Measurements from ENCODE around the gene NLGN3.

Gene NLGN3

DNA sequence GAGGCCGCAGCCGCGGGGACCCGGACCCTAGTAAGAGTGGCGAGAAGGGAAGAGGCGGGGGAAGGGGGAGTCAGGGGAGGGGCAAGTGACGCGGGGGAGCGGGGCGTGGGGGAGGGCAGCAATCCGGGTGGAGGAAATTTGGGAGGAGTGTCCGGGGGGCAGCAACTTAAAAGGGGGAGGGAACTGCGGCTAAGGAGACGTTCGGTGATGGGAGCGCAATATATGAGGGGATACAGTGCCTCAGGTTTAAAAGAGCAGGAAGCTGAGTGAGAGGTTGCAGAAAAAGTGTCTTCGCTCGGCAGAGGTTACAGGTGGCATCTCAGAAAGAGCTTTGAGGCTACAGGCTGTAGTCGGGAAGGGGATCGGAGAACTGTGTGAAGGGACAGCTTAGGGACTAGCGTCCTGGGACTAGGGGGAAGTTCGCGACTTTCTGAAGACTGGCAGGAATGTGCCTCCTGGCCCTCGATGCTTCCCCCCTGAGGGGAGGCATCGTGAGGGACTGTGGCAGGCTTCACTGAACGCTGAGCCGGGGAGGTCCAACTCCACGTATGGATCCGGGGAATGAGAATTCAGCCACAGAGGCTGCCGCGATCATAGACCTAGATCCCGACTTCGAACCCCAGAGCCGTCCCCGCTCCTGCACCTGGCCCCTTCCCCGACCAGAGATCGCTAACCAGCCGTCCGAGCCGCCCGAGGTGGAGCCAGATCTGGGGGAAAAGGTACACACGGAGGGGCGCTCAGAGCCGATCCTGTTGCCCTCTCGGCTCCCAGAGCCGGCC, 48.5 kb upstream of the NLGN3 start:
- Histone ChIP-seq H3K27me3 (replicated peaks; ENCODE audit: insufficient read depth, low read length) (no peaks in the 10 kb centered on the region), H3K9ac (ENCODE audit: low read length) (peak overlapping the region; percentile 47; the same call in 1 of the 2 replicates), H3K4me1 (ENCODE audit: low read length) (no peaks in the 10 kb centered on the region), H3K9me3 (replicated peaks; ENCODE audit: insufficient read depth, low read length) (no peaks in the 10 kb centered on the region), H3K79me2 (ENCODE audit: low read length) (no peaks in the 10 kb centered on the region), H3K9me2 (replicated peaks; ENCODE audit: insufficient read depth, low read length) (no peaks in the 10 kb centered on the region), H3K27ac (ENCODE audit: low read length) (no peak overlapping the region), H3K36me3 (replicated peaks; ENCODE audit: insufficient read depth, low read length) (no peaks in the 10 kb centered on the region), H4K20me1 (ENCODE audit: insufficient read depth, low read length) (no peaks in the 10 kb centered on the region), H2AFZ (ENCODE audit: low read length) (peak overlapping the region; percentile 69), H3K4me2 (ENCODE audit: low read depth, low read length) (peak overlapping the region; percentile 89), H3K4me3 (ENCODE audit: low read length) (peak overlapping the region; percentile 82), H3F3A (ENCODE audit: insufficient read depth, low read length) (no peaks in the 10 kb centered on the region)
- TF ChIP-seq EZH2 (optimal IDR thresholded peaks at IDR 0.05; ENCODE audit: low read depth, low read length) (no peak), EZH2phosphoT487 (IDR thresholded peaks at IDR 0.05; ENCODE audit: low read length) (no peak)
- TF ChIP-seq, protein P1, sequence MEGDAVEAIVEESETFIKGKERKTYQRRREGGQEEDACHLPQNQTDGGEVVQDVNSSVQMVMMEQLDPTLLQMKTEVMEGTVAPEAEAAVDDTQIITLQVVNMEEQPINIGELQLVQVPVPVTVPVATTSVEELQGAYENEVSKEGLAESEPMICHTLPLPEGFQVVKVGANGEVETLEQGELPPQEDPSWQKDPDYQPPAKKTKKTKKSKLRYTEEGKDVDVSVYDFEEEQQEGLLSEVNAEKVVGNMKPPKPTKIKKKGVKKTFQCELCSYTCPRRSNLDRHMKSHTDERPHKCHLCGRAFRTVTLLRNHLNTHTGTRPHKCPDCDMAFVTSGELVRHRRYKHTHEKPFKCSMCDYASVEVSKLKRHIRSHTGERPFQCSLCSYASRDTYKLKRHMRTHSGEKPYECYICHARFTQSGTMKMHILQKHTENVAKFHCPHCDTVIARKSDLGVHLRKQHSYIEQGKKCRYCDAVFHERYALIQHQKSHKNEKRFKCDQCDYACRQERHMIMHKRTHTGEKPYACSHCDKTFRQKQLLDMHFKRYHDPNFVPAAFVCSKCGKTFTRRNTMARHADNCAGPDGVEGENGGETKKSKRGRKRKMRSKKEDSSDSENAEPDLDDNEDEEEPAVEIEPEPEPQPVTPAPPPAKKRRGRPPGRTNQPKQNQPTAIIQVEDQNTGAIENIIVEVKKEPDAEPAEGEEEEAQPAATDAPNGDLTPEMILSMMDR (IDR thresholded peaks at IDR 0.05; ENCODE audit: low read length) = no peak
- DNase-seq = no peak

DNA sequence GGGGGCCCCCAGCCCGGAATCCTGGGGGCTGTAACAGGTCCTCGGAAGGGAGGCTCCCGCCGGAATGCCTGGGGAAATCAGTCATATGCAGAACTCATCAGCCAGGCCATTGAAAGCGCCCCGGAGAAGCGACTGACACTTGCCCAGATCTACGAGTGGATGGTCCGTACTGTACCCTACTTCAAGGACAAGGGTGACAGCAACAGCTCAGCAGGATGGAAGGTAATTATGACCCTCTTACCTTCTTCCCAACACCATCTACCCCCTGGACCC, 47.9 kb upstream of the NLGN3 start:
- Histone ChIP-seq H3K4me3 (ENCODE audit: low read length) (peak overlapping the region; percentile 82), H2AFZ (ENCODE audit: low read length) (peak overlapping the region; percentile 69; the same call in 1 of the 2 replicates), H3K4me2 (ENCODE audit: low read depth, low read length) (peak overlapping the region; percentile 89), H3K36me3 (replicated peaks; ENCODE audit: insufficient read depth, low read length) (no peaks in the 10 kb centered on the region), H4K20me1 (ENCODE audit: insufficient read depth, low read length) (no peaks in the 10 kb centered on the region), H3K9me3 (replicated peaks; ENCODE audit: insufficient read depth, low read length) (no peaks in the 10 kb centered on the region), H3K4me1 (ENCODE audit: low read length) (no peaks in the 10 kb centered on the region), H3K79me2 (ENCODE audit: low read length) (no peaks in the 10 kb centered on the region), H3K27ac (ENCODE audit: low read length) (no peak overlapping the region), H3K27me3 (replicated peaks; ENCODE audit: insufficient read depth, low read length) (no peaks in the 10 kb centered on the region), H3K9me2 (replicated peaks; ENCODE audit: insufficient read depth, low read length) (no peaks in the 10 kb centered on the region), H3K9ac (ENCODE audit: low read length) (peak overlapping the region; percentile 47; the same call in 1 of the 2 replicates), H3F3A (ENCODE audit: insufficient read depth, low read length) (no peaks in the 10 kb centered on the region)
- DNase-seq = no peak
- TF ChIP-seq, protein P1 (IDR thresholded peaks at IDR 0.05; ENCODE audit: low read length) = no peak
- TF ChIP-seq EZH2 (optimal IDR thresholded peaks at IDR 0.05; ENCODE audit: low read depth, low read length) (no peak), EZH2phosphoT487 (IDR thresholded peaks at IDR 0.05; ENCODE audit: low read length) (no peak)

DNA sequence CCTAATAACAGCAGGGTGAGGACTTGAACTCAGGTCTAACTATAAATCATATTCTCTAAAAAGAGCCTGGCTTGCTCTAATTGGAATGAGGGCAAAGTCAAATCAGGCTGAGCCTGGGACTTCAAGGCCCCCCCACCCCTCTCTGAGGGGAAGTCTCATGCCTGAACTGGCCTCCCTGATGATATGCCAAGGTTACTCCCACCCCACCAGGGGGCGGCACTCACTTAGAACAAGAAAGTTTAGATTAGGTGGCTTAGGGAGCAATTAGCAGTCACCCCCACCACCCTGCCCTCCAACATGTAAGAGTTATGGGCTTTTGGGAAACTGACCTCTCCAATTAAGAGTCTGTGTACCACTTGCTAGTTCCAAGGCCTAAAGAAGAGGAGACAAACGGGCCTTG, 46.3 kb upstream of the NLGN3 start:
- H3K79me2 ChIP-seq (ENCODE audit: low read length) = no peaks in the 10 kb centered on the region
- H3K4me3 ChIP-seq (ENCODE audit: low read length) = no peak overlapping the region
- 0 out of 2 replicates have a peak, but pooled peaks cover under 1% of the 10 kb centered on the region for H3K4me1 ChIP-seq (ENCODE audit: low read length)
- no peak overlapping the region for H3K4me2 ChIP-seq (ENCODE audit: low read depth, low read length)
- H3F3A ChIP-seq (ENCODE audit: insufficient read depth, low read length) = no peaks in the 10 kb centered on the region
- no peaks in the 10 kb centered on the region for H3K36me3 ChIP-seq (replicated peaks; ENCODE audit: insufficient read depth, low read length)
- no peak overlapping the region for H3K27ac ChIP-seq (ENCODE audit: low read length)
- H3K9me3 ChIP-seq (replicated peaks; ENCODE audit: insufficient read depth, low read length) = no peaks in the 10 kb centered on the region
- H3K9ac ChIP-seq (ENCODE audit: low read length) = no peak overlapping the region
- H2AFZ ChIP-seq (ENCODE audit: low read length) = no peak overlapping the region
- DNase-seq = peak; percentile 55
- H4K20me1 ChIP-seq (ENCODE audit: insufficient read depth, low read length) = no peaks in the 10 kb centered on the region
- H3K27me3 ChIP-seq (replicated peaks; ENCODE audit: insufficient read depth, low read length) = no peaks in the 10 kb centered on the region
- H3K9me2 ChIP-seq (replicated peaks; ENCODE audit: insufficient read depth, low read length) = no peaks in the 10 kb centered on the region
- TF ChIP-seq EZH2phosphoT487 (IDR thresholded peaks at IDR 0.05; ENCODE audit: low read length) (no peak), EZH2 (optimal IDR thresholded peaks at IDR 0.05; ENCODE audit: low read depth, low read length) (no peak)
- TF ChIP-seq, protein P1 (IDR thresholded peaks at IDR 0.05; ENCODE audit: low read length) = peak; percentile 52

All from MM.1S (cell line).